SH-SY5Y (cell line): Measurements from ENCODE around the gene KCTD5.

Experiments used
- GATA2 ChIP-seq: IDR thresholded peaks from 2 replicates; pipeline ENCODE4 v1.6.1; 2011; ENCODE audit warnings: mild to moderate bottlenecking, low read depth, low read length
- GATA3 ChIP-seq: IDR thresholded peaks from 2 replicates; pipeline ENCODE4 v1.6.1; 2011; ENCODE audit warnings: low read depth, mild to moderate bottlenecking, low read length, moderate library complexity

DNA sequence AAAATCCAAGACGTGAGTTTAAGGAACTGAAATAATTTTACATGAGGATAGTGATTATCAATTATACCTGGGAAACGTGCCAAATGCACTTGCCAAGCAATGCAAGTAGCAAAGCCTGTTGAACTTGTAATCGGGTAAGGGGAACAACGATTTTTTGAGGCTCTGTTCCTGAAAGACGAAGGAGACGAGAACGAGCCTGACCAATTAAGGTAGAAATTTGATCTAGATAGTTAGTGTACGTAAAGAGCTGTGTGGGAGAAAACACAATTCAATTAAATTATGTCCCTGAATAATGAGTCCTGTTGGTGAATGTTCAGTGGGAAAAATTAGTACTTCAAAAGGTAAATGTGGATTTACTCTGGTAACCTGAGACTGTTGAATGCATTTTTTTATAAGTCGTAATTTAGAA lies 17.7 kb upstream of the KCTD5 start:
- no peak for TF ChIP-seq GATA2
- TF ChIP-seq GATA3, result no peak
